Measurements from ENCODE around the gene B3GNT5.

B3GNT5 gene

DNA sequence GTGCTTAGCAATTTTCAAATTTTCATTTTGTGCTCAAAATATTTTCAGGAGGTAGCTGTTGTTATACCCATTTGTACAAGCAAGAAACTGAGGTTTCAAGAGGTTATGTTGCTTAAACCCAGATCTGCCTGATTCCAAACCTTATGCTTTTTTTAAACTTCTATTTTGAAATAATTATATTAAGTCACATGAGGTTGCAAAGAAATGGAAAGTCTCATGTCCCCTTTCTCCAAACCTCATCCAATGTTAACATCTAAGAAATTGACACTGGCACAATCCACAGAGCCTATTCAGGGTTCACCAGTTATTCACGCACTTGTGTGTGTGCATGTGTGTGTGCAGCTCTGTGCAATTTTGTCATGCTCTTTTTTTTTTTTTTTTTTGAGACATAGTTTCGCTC, 35.1 kb downstream of the B3GNT5 start:
- no peak overlapping the region for H3K4me3 ChIP-seq (ENCODE audit: low read depth, low read length)
- CTCF ChIA-PET: no interaction called here
- no peaks in the 10 kb centered on the region for H3K36me3 ChIP-seq (ENCODE audit: control insufficient read depth in 2 of 2, insufficient read depth in 1 of 2, low read length in 2 of 2)
- no peaks in the 10 kb centered on the region for H3K9me3 ChIP-seq (ENCODE audit: control insufficient read depth, insufficient read depth, low read depth, low read length)
- H3K4me1 ChIP-seq (ENCODE audit: control insufficient read depth, insufficient read depth, low read length): peaks cover 8% of the 10 kb centered on the region; the same call in 1 of the 2 replicates
- POLR2A ChIA-PET: no interaction called here
- no peak overlapping the region for H3K27ac ChIP-seq (ENCODE audit: extremely low read depth, low read depth, low read length)
- TF ChIP-seq ZNF658 (tag by site-specific recombination; IDR thresholded peaks at IDR 0.05) (no peak), KLF10 (tag by site-specific recombination; IDR thresholded peaks at IDR 0.05) (no peak), ZNF24 (tag by site-specific recombination; IDR thresholded peaks at IDR 0.05) (no peak), YY2 (tag by site-specific recombination; IDR thresholded peaks at IDR 0.05) (no peak)

DNA sequence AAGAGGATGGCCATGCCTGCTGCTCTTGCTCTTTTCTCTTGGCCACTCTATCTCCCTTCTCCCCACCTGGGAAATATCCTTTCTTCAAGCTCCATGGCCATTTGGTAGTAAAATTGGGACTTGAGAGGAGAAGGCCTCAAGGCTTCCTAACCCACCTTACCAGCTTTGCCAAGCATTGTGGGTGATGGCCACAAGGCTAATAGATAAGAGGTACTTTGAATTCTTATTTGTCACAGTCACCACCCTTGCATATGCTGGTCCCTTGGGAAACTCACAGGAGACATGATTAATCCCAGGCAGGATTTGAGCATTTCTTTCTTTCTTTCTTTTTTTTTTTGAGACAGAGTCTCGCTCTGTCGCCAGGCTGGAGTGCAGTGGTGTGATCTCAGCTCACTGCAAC, 37.2 kb downstream of the B3GNT5 start:
- ChIA-PET POLR2A (no interaction called here), CTCF (no interaction called here)
- no peak for TF ChIP-seq ZNF16 (tag by site-specific recombination; IDR thresholded peaks at IDR 0.05; ENCODE audit: low read depth)
- TF ChIP-seq, protein P1, sequence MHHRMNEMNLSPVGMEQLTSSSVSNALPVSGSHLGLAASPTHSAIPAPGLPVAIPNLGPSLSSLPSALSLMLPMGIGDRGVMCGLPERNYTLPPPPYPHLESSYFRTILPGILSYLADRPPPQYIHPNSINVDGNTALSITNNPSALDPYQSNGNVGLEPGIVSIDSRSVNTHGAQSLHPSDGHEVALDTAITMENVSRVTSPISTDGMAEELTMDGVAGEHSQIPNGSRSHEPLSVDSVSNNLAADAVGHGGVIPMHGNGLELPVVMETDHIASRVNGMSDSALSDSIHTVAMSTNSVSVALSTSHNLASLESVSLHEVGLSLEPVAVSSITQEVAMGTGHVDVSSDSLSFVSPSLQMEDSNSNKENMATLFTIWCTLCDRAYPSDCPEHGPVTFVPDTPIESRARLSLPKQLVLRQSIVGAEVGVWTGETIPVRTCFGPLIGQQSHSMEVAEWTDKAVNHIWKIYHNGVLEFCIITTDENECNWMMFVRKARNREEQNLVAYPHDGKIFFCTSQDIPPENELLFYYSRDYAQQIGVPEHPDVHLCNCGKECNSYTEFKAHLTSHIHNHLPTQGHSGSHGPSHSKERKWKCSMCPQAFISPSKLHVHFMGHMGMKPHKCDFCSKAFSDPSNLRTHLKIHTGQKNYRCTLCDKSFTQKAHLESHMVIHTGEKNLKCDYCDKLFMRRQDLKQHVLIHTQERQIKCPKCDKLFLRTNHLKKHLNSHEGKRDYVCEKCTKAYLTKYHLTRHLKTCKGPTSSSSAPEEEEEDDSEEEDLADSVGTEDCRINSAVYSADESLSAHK (tag by site-specific recombination; IDR thresholded peaks at IDR 0.05): no peak
- TF ChIP-seq ZNF174 (tag by site-specific recombination; IDR thresholded peaks at IDR 0.05): no peak
- H3K27ac ChIP-seq (ENCODE audit: extremely low read depth, low read depth, low read length): no peak overlapping the region
- peaks cover 5% of the 10 kb centered on the region; the same call in 1 of the 2 replicates for H3K4me1 ChIP-seq (ENCODE audit: control insufficient read depth, insufficient read depth, low read length)
- no peaks in the 10 kb centered on the region for H3K36me3 ChIP-seq (ENCODE audit: control insufficient read depth in 2 of 2, insufficient read depth in 1 of 2, low read length in 2 of 2)
- no peak overlapping the region for H3K4me3 ChIP-seq (ENCODE audit: low read depth, low read length)
- no peaks in the 10 kb centered on the region for H3K9me3 ChIP-seq (ENCODE audit: control insufficient read depth, insufficient read depth, low read depth, low read length)

DNA sequence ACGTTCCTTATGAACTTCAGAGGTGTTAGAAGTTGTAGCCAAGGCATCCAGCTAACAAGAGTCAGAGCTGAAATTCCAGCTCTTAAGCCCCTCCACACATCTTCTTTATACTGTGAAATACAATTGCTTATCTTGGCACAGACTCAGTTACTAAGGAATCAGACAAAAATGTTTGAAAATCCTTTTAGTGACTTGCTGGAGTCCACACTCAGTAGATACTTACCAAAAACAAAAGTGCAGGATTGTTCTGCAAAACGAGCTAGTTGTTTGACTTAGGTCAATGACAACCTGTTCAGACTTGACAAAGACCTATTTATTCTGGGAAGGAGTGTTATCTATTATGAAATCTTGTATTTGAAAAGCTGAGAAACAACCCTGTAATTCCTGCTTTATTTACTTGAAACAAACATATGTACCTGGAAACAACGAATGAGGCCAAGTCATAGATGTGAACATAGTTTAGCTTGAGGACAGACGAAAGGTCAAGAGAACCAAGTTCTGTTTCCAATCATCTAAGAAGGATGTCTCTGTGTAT, 38.5 kb downstream of the B3GNT5 start:
- Histone ChIP-seq H3K4me3 (ENCODE audit: low read depth, low read length) (no peak overlapping the region), H3K9me3 (ENCODE audit: control insufficient read depth, insufficient read depth, low read depth, low read length) (no peaks in the 10 kb centered on the region), H3K36me3 (ENCODE audit: control insufficient read depth in 2 of 2, insufficient read depth in 1 of 2, low read length in 2 of 2) (peaks cover 0 to 6% of the 10 kb centered on the region in 2 experiments; a peak in 1 of 3 replicates), H3K27ac (ENCODE audit: extremely low read depth, low read depth, low read length) (no peak overlapping the region), H3K4me1 (ENCODE audit: control insufficient read depth, insufficient read depth, low read length) (no peaks in the 10 kb centered on the region)
- CTCF ChIA-PET: no interaction called here
- TF ChIP-seq ZBTB1 (tag by site-specific recombination; IDR thresholded peaks at IDR 0.05) (no peak), ZNF248 (tag by site-specific recombination; IDR thresholded peaks at IDR 0.05) (no peak), ZNF2 (tag by site-specific recombination; IDR thresholded peaks at IDR 0.05) (no peak), ZNF311 (tag by site-specific recombination; IDR thresholded peaks at IDR 0.05; ENCODE audit: borderline replicate concordance) (no peak), HOXA7 (CRISPR knock-in tag; IDR thresholded peaks at IDR 0.05; ENCODE audit: borderline replicate concordance) (no peak), TRIM28 (IDR thresholded peaks at IDR 0.05; ENCODE audit: borderline replicate concordance, low read length) (no peak), ZBTB20 (tag by site-specific recombination; IDR thresholded peaks at IDR 0.05) (no peak), ZBTB7A (tag by site-specific recombination; IDR thresholded peaks at IDR 0.05; ENCODE audit: low read depth) (no peak), ZNF266 (tag by site-specific recombination; IDR thresholded peaks at IDR 0.05; ENCODE audit: low read depth) (no peak), ZNF677 (tag by site-specific recombination; IDR thresholded peaks at IDR 0.05) (no peak), ZNF302 (tag by site-specific recombination; IDR thresholded peaks at IDR 0.05; ENCODE audit: low read depth) (no peak), OSR2 (tag by site-specific recombination; IDR thresholded peaks at IDR 0.05) (no peak), ZNF169 (tag by site-specific recombination; IDR thresholded peaks at IDR 0.05) (no peak), ZNF292 (tag by site-specific recombination; IDR thresholded peaks at IDR 0.05; ENCODE audit: borderline replicate concordance, low read depth) (no peak), ZFHX2 (tag by site-specific recombination; conservative IDR thresholded peaks at IDR 0.05) (no peak)
- TF ChIP-seq, protein P1 (tag by site-specific recombination; IDR thresholded peaks at IDR 0.05): no peak
- TF ChIP-seq, protein P2, sequence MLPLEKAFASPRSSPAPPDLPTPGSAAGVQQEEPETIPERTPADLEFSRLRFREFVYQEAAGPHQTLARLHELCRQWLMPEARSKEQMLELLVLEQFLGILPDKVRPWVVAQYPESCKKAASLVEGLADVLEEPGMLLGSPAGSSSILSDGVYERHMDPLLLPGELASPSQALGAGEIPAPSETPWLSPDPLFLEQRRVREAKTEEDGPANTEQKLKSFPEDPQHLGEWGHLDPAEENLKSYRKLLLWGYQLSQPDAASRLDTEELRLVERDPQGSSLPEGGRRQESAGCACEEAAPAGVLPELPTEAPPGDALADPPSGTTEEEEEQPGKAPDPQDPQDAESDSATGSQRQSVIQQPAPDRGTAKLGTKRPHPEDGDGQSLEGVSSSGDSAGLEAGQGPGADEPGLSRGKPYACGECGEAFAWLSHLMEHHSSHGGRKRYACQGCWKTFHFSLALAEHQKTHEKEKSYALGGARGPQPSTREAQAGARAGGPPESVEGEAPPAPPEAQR (tag by site-specific recombination; IDR thresholded peaks at IDR 0.05): no peak
- POLR2A ChIA-PET: no interaction called here

Data from HEK293 (cell line).